Activated T-cell treated with anti-CD3 and anti-CD28 coated beads, Interleukin-2, amount 50 U/mL, for 1 hour (primary cell): ENCODE results near the gene SLC9A2.

Experiments
- DNase-seq: peaks from one replicate; pipeline ENCODE4 v3.0.0-alpha.2; 2020

SLC9A2 gene

DNA sequence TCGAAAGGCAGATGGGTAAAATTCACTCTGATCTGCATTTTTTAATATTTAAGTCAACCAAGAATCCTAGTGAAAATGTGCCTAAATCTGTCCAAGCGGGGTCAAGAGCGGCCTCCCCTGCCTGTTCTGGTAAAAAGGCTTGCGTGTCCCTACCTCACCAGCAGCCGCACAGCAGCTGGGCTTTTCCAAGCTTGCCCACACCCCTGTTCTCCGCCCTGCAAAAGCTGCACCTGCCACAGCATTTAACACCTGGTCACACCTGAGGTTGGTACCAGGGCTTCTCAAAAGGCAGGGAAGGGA is 116.7 kb downstream of the SLC9A2 start:
- no peak for DNase-seq

DNA sequence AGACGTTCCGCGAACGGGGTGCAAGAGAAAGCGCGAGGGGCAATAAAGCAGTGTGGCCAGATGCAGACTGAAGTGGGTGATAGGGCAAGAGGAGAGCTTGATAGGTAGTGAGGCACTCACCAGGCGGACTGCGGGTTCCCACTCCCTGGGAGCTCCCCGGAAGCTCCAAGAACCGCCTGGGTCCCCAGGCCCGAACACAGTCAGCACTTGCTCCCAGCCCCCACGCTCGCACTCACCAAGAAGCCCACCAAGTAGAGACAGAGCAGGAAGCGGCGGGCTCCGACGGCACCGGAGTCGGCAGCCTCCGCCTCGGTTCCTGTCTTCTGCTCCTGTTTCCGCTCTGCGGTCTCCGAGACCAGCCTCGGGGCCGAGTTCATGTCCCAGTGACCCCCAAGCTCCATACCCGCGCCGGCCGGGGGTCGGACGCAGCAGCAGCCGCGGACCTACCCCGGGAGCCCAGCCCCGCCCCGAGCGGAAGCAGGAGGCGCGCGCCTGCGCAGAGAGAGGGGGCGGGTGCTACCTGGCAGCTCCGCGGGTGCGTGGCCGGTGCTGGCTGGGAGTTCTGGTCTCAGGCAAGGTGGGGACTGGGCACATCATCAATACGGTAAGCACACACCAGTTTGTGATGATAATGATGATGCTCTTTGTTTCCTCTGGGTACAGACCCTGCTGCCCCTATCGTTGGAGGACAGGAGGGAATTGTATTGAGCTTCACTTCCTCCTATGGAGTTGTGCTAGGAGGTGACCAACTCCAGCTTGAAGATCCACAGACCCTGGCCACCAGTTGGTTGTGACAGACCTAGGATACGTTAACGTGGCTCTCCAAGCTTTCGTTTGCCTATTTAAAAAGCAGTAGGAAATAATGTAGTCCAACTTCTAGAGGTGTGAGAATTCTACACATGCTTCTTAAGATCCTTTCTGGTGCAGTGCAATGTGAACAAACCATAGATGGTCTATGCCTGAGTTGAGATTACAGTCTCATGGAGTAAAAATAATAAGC is 117.4 kb downstream of the SLC9A2 start:
- peak; percentile 86 for DNase-seq

- DNase-seq, result no peak
Measured at GRCh38 chr2:102737431-102737830, 118.1 kb downstream of the SLC9A2 start.

DNA sequence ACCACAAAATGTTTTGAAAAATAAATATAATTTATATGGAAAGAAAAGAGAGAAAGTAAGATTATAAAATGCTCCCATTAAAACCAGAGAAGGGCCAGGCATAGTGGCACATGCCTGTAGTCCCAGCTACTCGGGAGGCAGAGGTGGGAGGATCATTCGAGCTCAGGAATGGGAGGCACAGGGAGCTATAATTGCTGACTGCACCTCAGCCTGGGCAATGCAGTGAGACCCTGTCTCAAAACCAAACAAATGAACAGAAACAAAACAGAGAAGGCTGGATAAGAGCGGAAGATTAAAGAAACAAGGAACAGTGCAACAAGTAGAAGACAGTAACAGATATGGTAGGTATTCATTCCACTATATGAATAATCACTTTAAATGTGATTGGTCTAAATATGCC is 123.9 kb downstream of the SLC9A2 start:
- DNase-seq, result no peak

GRCh38 chr2:102748107-102748506 is 128.8 kb downstream of the SLC9A2 start:
- DNase-seq, result no peak

- DNase-seq, result no peak
Measured at GRCh38 chr2:102749938-102750337, 130.6 kb downstream of the SLC9A2 start.

DNA sequence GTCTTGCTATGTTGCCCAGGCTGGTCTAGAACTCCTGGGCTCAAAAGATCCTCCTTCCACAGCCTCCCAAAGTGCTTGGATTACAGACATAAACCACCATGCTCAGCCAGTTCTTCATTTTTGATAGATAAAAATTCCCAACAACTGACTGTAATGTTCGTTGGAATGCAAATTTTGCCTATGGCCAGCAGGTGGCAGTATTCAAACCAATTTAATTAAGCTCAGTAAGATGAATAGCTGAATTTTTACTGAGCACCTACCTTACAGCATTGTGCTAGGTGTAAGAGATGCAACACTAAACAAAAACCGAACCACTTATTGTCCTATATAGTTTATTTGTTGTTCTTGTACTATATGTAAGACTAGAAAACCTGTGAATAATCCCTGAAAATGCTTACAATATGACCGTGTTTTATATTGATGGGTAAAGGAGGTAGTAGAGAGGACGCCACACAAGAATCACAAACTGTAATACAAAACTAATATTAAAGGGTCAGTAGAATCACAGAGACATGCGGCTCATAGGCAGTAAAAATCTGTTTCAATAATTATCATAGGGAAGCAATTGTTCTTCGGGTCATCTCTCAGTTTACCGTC is 134.3 kb downstream of the SLC9A2 start:
- DNase-seq, result no peak

DNA sequence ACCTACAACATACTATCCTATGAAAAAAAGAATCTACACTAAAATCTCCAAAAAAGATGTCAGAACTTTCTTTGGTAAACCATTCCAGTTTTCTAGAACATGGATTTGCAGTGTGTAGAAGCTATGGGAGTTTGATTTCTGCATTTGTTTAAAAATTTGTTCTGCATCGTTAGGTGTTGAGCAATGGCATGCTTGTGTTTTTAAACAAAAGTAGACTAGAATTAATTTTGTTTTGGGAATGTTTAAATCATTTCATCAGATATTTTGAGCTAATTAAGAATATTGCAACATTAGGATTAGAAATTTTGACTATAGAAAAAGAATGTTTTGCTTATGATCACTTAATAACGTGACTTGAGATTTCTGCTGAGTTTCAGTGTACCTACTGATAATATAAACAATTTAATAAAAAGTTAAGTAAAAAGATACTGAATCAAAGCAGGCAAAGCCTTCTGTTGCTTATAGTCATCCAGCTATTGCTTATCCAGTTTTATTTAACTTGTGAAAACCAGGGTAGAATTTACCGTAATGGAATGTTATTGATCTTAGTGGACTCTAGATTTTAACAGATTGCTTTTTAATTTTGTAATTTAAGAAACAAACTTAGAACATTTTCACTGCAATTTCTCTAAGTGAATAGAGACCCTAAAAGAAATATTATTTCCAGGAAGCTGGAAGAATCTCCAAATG is 135.2 kb downstream of the SLC9A2 start:
- DNase-seq, result no peak

- DNase-seq, result no peak
Measured at GRCh38 chr2:102755284-102755683, 135.9 kb downstream of the SLC9A2 start.

GRCh38 chr2:102758439-102758838 is 139.1 kb downstream of the SLC9A2 start:
- no peak for DNase-seq
